Measurements from ENCODE around the gene BIN1. TPM values are rescaled to one million over a fixed set of nuclear protein-coding genes. Genes with fewer than 3 reads are reported as not detected.

BIN1 gene
- total RNA-seq, 1 donor from 2014 or later: 98.8 TPM

GRCh38 chr2:127090281-127091120 is 16.5 kb downstream of the BIN1 start:
- DNase-seq: no peak

- no peak for DNase-seq
Measured at GRCh38 chr2:127089478-127090235, 17.3 kb downstream of the BIN1 start.

- no peak for DNase-seq
Measured at GRCh38 chr2:127088706-127089105, 18.2 kb downstream of the BIN1 start.

- DNase-seq: no peak
Measured at GRCh38 chr2:127087791-127088495, 19.0 kb downstream of the BIN1 start.

- DNase-seq: peak; percentile 83
Measured at GRCh38 chr2:127086990-127087790, 19.8 kb downstream of the BIN1 start.

- no peak for DNase-seq
Measured at GRCh38 chr2:127085317-127085681, 21.7 kb downstream of the BIN1 start.

GRCh38 chr2:127084611-127085316 is 22.2 kb downstream of the BIN1 start:
- no peak for DNase-seq

- peak; percentile 56 for DNase-seq
Measured at GRCh38 chr2:127083819-127084503, 23.0 kb downstream of the BIN1 start.

GRCh38 chr2:127082974-127083373 is 24.0 kb downstream of the BIN1 start:
- no peak for DNase-seq

GRCh38 chr2:127081826-127082633 is 24.9 kb downstream of the BIN1 start:
- DNase-seq: no peak

- DNase-seq: no peak
Measured at GRCh38 chr2:127080938-127081755, 25.8 kb downstream of the BIN1 start.

- no peak for DNase-seq
Measured at GRCh38 chr2:127080226-127080937, 26.6 kb downstream of the BIN1 start.

GRCh38 chr2:127079358-127079920 is 27.5 kb downstream of the BIN1 start:
- no peak for DNase-seq

- DNase-seq: no peak
Measured at GRCh38 chr2:127078666-127079270, 28.2 kb downstream of the BIN1 start.

GRCh38 chr2:127078028-127078427 is 28.9 kb downstream of the BIN1 start:
- no peak for DNase-seq

GRCh38 chr2:127076924-127077323 is 30.0 kb downstream of the BIN1 start:
- no peak for DNase-seq

GRCh38 chr2:127076290-127076689 is 30.7 kb downstream of the BIN1 start:
- no peak for DNase-seq

GRCh38 chr2:127075821-127076220 is 31.1 kb downstream of the BIN1 start:
- no peak for DNase-seq
